ENCODE data around the gene FARS2.

- TF ChIP-seq CTCF (conservative IDR thresholded peaks at IDR 0.05; ENCODE audit: low read depth, low read length) (no peak), EZH2 (IDR thresholded peaks at IDR 0.05; ENCODE audit: borderline replicate concordance, low read depth, low read length, poor library complexity, severe bottlenecking) (no peak)
These were observed 232.5 kb downstream of the FARS2 start for GRCh38 chr6:5493806-5494205.

All from A673 (cell line).